PFSK-1 (cell line): ENCODE data around the gene FAM124A.

Source experiments
- FOXP2 ChIP-seq: optimal IDR thresholded peaks from 2 replicates; pipeline ENCODE3; 2011; ENCODE audit warnings: borderline replicate concordance, control low read depth, inconsistent platforms; ENCODE audit not compliant: insufficient read depth; ENCODE audit errors: extremely low read length, extremely low read depth
- POLR2AphosphoS5 ChIP-seq: IDR thresholded peaks from 2 replicates; pipeline ENCODE4 v1.6.1; 2012; ENCODE audit warnings: low read depth, mild to moderate bottlenecking, control low read depth, low read length, moderate library complexity
- REST ChIP-seq, 2 experiments: IDR thresholded peaks; 2 replicates each; pipeline versions ENCODE4 v1.6.1 to v1.8.0; 2011 to 2012; ENCODE audit warnings: low read depth in 2 of 2, low read length in 2 of 2, control low read depth in 1 of 2, inconsistent platforms in 1 of 2, mild to moderate bottlenecking in 1 of 2, moderate library complexity in 1 of 2; ENCODE audit not compliant: insufficient read depth in 1 of 2
- SIN3A ChIP-seq: IDR thresholded peaks from 2 replicates; pipeline ENCODE4 v1.6.1; 2012; ENCODE audit warnings: mild to moderate bottlenecking, low read length, moderate library complexity, borderline replicate concordance; ENCODE audit not compliant: insufficient read depth
- TAF1 ChIP-seq: IDR thresholded peaks from 2 replicates; pipeline ENCODE4 v1.6.1; 2012; ENCODE audit warnings: low read length, control low read depth, borderline replicate concordance; ENCODE audit not compliant: insufficient read depth

The FAM124A gene

GRCh38 chr13:51246025-51246417, 23.8 kb downstream of the FAM124A start:
- no peak for TF ChIP-seq FOXP2
- TF ChIP-seq SIN3A: no peak
- TF ChIP-seq REST (IDR thresholded peaks at IDR 0.05; ENCODE audit: insufficient read depth in 1 of 2, low read depth in 2 of 2, low read length in 2 of 2): no peak
- TF ChIP-seq TAF1: no peak
- no peak for TF ChIP-seq POLR2AphosphoS5

- no peak for TF ChIP-seq POLR2AphosphoS5
- no peak for TF ChIP-seq REST (IDR thresholded peaks at IDR 0.05; ENCODE audit: insufficient read depth in 1 of 2, low read depth in 2 of 2, low read length in 2 of 2)
- TF ChIP-seq SIN3A: no peak
- no peak for TF ChIP-seq FOXP2
- TF ChIP-seq TAF1: no peak
Observed at GRCh38 chr13:51246418-51247277, 24.4 kb downstream of the FAM124A start.

GRCh38 chr13:51249255-51249654, 27.1 kb downstream of the FAM124A start:
- TF ChIP-seq TAF1 (no peak), SIN3A (no peak), REST (IDR thresholded peaks at IDR 0.05; ENCODE audit: insufficient read depth in 1 of 2, low read depth in 2 of 2, low read length in 2 of 2) (no peak), POLR2AphosphoS5 (no peak), FOXP2 (no peak)

- TF ChIP-seq TAF1 (no peak), FOXP2 (no peak), REST (IDR thresholded peaks at IDR 0.05; ENCODE audit: insufficient read depth in 1 of 2, low read depth in 2 of 2, low read length in 2 of 2) (no peak), POLR2AphosphoS5 (no peak), SIN3A (no peak)
Observed at GRCh38 chr13:51249770-51250741, 27.9 kb downstream of the FAM124A start.
